HG02970 (cell line): ENCODE results near the gene LCE1C.

ENCODE experiments used
- ATAC-seq: cut with Tn5 transposase; IDR thresholded peaks from one replicate; pipeline ENCODE4 v1.9.1; 2021; ENCODE audit warnings: mild to moderate bottlenecking, moderate library complexity, moderate number of reproducible peaks; ENCODE audit not compliant: unreplicated experiment, low FRiP score

LCE1C gene

GRCh38 chr1:152760551-152761190 is 45.8 kb downstream of the LCE1C start:
- no peak for ATAC-seq

GRCh38 chr1:152759453-152760173 is 46.8 kb downstream of the LCE1C start:
- ATAC-seq = no peak

GRCh38 chr1:152758636-152759035 is 47.8 kb downstream of the LCE1C start:
- ATAC-seq = no peak

- no peak for ATAC-seq
Measured at GRCh38 chr1:152757747-152758146, 48.7 kb downstream of the LCE1C start, which contains the start of gene KPRP. KPRP (plus strand) TSS chr1:152758025; CDS start chr1:152759589, 1,564 bp downstream.

- ATAC-seq = no peak
Measured at GRCh38 chr1:152756872-152757271, 49.6 kb downstream of the LCE1C start.
